HepG2 (cell line): ENCODE data around the gene PROK2. TPM values are rescaled to one million over a fixed set of nuclear protein-coding genes. Genes with fewer than 3 reads are reported as not detected.

ENCODE experiments used
- ATAC-seq: fragments of 200-7000 bp; cut with Tn5 transposase; 3 replicates; pipeline ENCODE4 v1.9.1; 2020; ENCODE audit warnings: mild to moderate bottlenecking, moderate library complexity
- BruUV-seq: library from RNA; stranded (reverse); fragments of 400-500 nt; replicated peaks from 2 replicates; lab custom pipeline; 2021; lab: Mats Ljungman, UMichigan
- CTCF ChIA-PET: fragments of 300-600 bp; formaldehyde crosslinking; extraction: SDS; loops from one replicate; lab custom pipeline; 2021; ENCODE audit warnings: low total read pairs, inconsistent platforms, low intra/inter-chr PET ratio; lab: Yijun Ruan, JAX
- POLR2A ChIA-PET: fragments of 350-600 bp; sonication (Branson Sonifier 250); formaldehyde crosslinking; loops from one replicate; lab custom pipeline; 2020; ENCODE audit warnings: antibody characterized with exemption, inconsistent platforms; lab: Yijun Ruan, JAX
- DNase-seq: peaks from one replicate; pipeline ENCODE4 v3.0.0-alpha.2; 2015; ENCODE audit warnings: low spot score
- FAIRE-seq: peaks from 3 replicates; lab custom pipeline; 2011; peaks lifted over from hg19 to GRCh38; lab: Jason Lieb, UNC
- H2AFZ ChIP-seq: one replicate; pipeline ENCODE4 v1.6.1; 2011; ENCODE audit warnings: low read length, inconsistent platforms
- H3K27ac ChIP-seq: fragments of 300-600 bp; 3 replicates; pipeline ENCODE4 v1.8.0; 2011; ENCODE audit warnings: mixed run types, mild to moderate bottlenecking, mixed read lengths, low read length, inconsistent platforms; ENCODE audit not compliant: insufficient read depth; ENCODE audit errors: extremely low read length
- H3K27me3 ChIP-seq, 2 experiments: fragments of 200-600 bp in 1 of 2; 2 replicates in 1 of 2; 3 replicates in 1 of 2; pipeline versions ENCODE4 v1.6.0 to v1.8.0; 2011; ENCODE audit warnings: low read length in 2 of 2, mild to moderate bottlenecking in 2 of 2, moderate library complexity in 2 of 2, inconsistent platforms in 1 of 2; ENCODE audit not compliant: insufficient read depth in 2 of 2, control insufficient read depth in 1 of 2
- H3K36me3 ChIP-seq, 2 experiments: fragments of 200-600 bp in 1 of 2; replicated peaks in 1 of 2; 2 replicates in 1 of 2; 3 replicates in 1 of 2; pipeline versions ENCODE4 v1.5.1 to v1.8.0; 2011; ENCODE audit warnings: low read length in 2 of 2, inconsistent platforms in 1 of 2; ENCODE audit not compliant: insufficient read depth in 2 of 2, control insufficient read depth in 1 of 2
- H3K4me1 ChIP-seq: 2 replicates; pipeline ENCODE4 v1.5.1; 2012; ENCODE audit warnings: low read length, inconsistent platforms; ENCODE audit not compliant: insufficient read depth
- H3K4me2 ChIP-seq: 2 replicates; pipeline ENCODE4 v1.6.0; 2011; ENCODE audit warnings: low read depth, low read length, inconsistent platforms
- H3K4me3 ChIP-seq, 3 experiments: fragments of 200-600 bp in 1 of 3; sonication (generic), shearing (Covaris generic) in 1 of 3; replicated peaks in 1 of 3; 2 replicates each; pipeline ENCODE4 v1.5.1; 2011 to 2016; ENCODE audit warnings: low read length in 3 of 3, inconsistent platforms in 2 of 3, low read depth in 2 of 3, mild to moderate bottlenecking in 2 of 3, control low read depth in 1 of 3, mixed read lengths in 1 of 3; ENCODE audit not compliant: insufficient read depth in 1 of 3
- H3K79me2 ChIP-seq: one replicate; pipeline ENCODE4 v1.6.1; 2011; ENCODE audit warnings: low read length, inconsistent platforms; ENCODE audit not compliant: insufficient read depth
- H3K9ac ChIP-seq: 2 replicates; pipeline ENCODE4 v1.6.0; 2011; ENCODE audit warnings: mild to moderate bottlenecking, low read depth, low read length, inconsistent platforms; ENCODE audit not compliant: insufficient read depth
- H3K9me3 ChIP-seq: 2 replicates; pipeline ENCODE4 v1.5.1; 2012; ENCODE audit warnings: mild to moderate bottlenecking, low read length
- H4K20me1 ChIP-seq: 2 replicates; pipeline ENCODE4 v1.6.0; 2011; ENCODE audit warnings: inconsistent platforms, mild to moderate bottlenecking, low read length, moderate library complexity; ENCODE audit not compliant: insufficient read depth
- ATF3 ChIP-seq: sonication (generic); formaldehyde crosslinking; IDR thresholded peaks from 2 replicates; pipeline ENCODE4 v1.4.0; 2020; ENCODE audit warnings: missing genetic modification reagents
- BRCA1 ChIP-seq: sonication (generic); formaldehyde crosslinking; IDR thresholded peaks from 2 replicates; pipeline ENCODE4 v1.4.0; 2020; ENCODE audit warnings: missing genetic modification reagents
- CCAR2 ChIP-seq: fragments of 200-400 bp; formaldehyde crosslinking; optimal IDR thresholded peaks from 2 replicates; pipeline ENCODE3; 2018; ENCODE audit warnings: low read depth, mild to moderate bottlenecking, low read length, moderate library complexity
- FLYWCH1 ChIP-seq: sonication (generic); formaldehyde crosslinking; IDR thresholded peaks from 2 replicates; pipeline ENCODE4 v1.8.1; 2023; ENCODE audit warnings: mild to moderate bottlenecking, missing genetic modification reagents
- HES4 ChIP-seq: sonication (generic); formaldehyde crosslinking; IDR thresholded peaks from 2 replicates; pipeline ENCODE4 v1.9.0; 2021; ENCODE audit warnings: mild to moderate bottlenecking, missing genetic modification reagents, borderline replicate concordance
- KLF9 ChIP-seq: IDR thresholded peaks from 2 replicates; pipeline ENCODE4 v1.6.1; 2016; ENCODE audit warnings: low read depth
- NR3C1 ChIP-seq: sonication (generic); formaldehyde crosslinking; IDR thresholded peaks from 2 replicates; pipeline ENCODE4 v1.4.0; 2020; ENCODE audit warnings: missing genetic modification reagents
- RFXANK ChIP-seq: IDR thresholded peaks from 2 replicates; pipeline ENCODE4 v1.6.1; 2016
- SSRP1 ChIP-seq: IDR thresholded peaks from 2 replicates; pipeline ENCODE4 v1.6.1; 2016; ENCODE audit warnings: control low read depth
- TARDBP ChIP-seq: sonication (generic); formaldehyde crosslinking; IDR thresholded peaks from 2 replicates; pipeline ENCODE4 v1.8.0; 2022; ENCODE audit warnings: mild to moderate bottlenecking, missing genetic modification reagents
- ZC3H13 ChIP-seq: sonication (generic); formaldehyde crosslinking; IDR thresholded peaks from 2 replicates; pipeline ENCODE4 v1.8.1; 2023; ENCODE audit warnings: mild to moderate bottlenecking, missing genetic modification reagents, moderate library complexity
- ZNF101 ChIP-seq: sonication (generic); formaldehyde crosslinking; IDR thresholded peaks from 2 replicates; pipeline ENCODE4 v1.4.0; 2020; ENCODE audit warnings: mild to moderate bottlenecking, low read depth, missing genetic modification reagents, borderline replicate concordance
- in situ Hi-C: cut with HindIII; loops from 2 replicates; pipeline ENCODE4 v1.10.0; 2017; ENCODE audit warnings: low pct_unique_long_range_greater_than_20kb; ENCODE audit not compliant: extremely low pct_ligation_motif_present
- intact Hi-C: fragments of 100-400 bp; cut with micrococcal nuclease; formaldehyde crosslinking; loops from one replicate; pipeline ENCODE4 v1.10.0; 2022; ENCODE audit not compliant: unreplicated experiment
- polyA plus RNA-seq, 8 experiments: library from polyadenylated mRNA; depleted of rRNA in 3 of 8; stranded (reverse) in 7 of 8; unstranded in 1 of 8; fragments of >200 nt; fragmentation: Illumina TruSeq in 4 of 8; extraction: Trizol in 4 of 8; gene quantifications; 2 replicates each; pipeline versions ENCODE4 v1.2.1 to v1.2.3, GENCODE V29; 2011 to 2016; ENCODE audit warnings: low read depth in 4 of 8, missing spikeins in 1 of 8, mixed read lengths in 1 of 8; ENCODE audit not compliant: insufficient read depth in 1 of 8
- total RNA-seq, 5 experiments: library from RNA; depleted of rRNA; stranded (reverse); fragments of >200 nt; fragmentation: Illumina TruSeq; extraction: Trizol; gene quantifications; 2 replicates each; pipeline ENCODE4 v1.2.3, GENCODE V29; 2016; ENCODE audit warnings: low read depth in 1 of 5
- TF ChIP-seq, protein P1 (sequence below): sonication (generic); formaldehyde crosslinking; IDR thresholded peaks from 2 replicates; pipeline ENCODE4 v1.4.0; 2020; ENCODE audit warnings: mild to moderate bottlenecking, missing genetic modification reagents
- TF ChIP-seq, protein P2 (sequence below): sonication (generic); formaldehyde crosslinking; IDR thresholded peaks from 2 replicates; pipeline ENCODE4 v1.5.1; 2020; ENCODE audit warnings: mild to moderate bottlenecking, moderate library complexity, missing genetic modification reagents
- TF ChIP-seq, protein P3 (sequence below): sonication (generic); formaldehyde crosslinking; IDR thresholded peaks from 2 replicates; pipeline ENCODE4 v1.4.0; 2020; ENCODE audit warnings: missing genetic modification reagents

PROK2 gene
- total and polyA plus RNA-seq, 2 of the 13 experiments (the other 11 are each of a cell fraction or from before 2014, with no cell fraction given): not detected

- no peaks in the 10 kb centered on the region for H3K9me3 ChIP-seq
- H3K36me3 ChIP-seq: no peaks in the 10 kb centered on the region
- DNase-seq (no peak), FAIRE-seq (no peak), ATAC-seq (no peak)
- H4K20me1 ChIP-seq: no peaks in the 10 kb centered on the region
- intact Hi-C loops: no loop called here
- no peak overlapping the region for H3K27ac ChIP-seq
- in situ Hi-C loops: loop anchor here (5.0 to 25.0 kb wide), 3 partner anchors 133 to 1363 kb away; no protein-coding TSS in a partner anchor
- H3K27me3 ChIP-seq: peaks cover 8 to 55% of the 10 kb centered on the region in 2 experiments; a peak in 4 of 5 replicates
- POLR2A ChIA-PET: no interaction called here
- H3K4me3 ChIP-seq: peak overlapping the region in 1 of 3 experiments; percentile 74; a peak in 1 of 6 replicates
- H3K9ac ChIP-seq: no peak overlapping the region
- no peak overlapping the region for H2AFZ ChIP-seq
- BruUV-seq: no TSS peak
- CTCF ChIA-PET: no interaction called here
- H3K4me1 ChIP-seq: peaks cover 6% of the 10 kb centered on the region; the same call in 1 of the 2 replicates
- H3K4me2 ChIP-seq: peak overlapping the region; percentile 74
- no peaks in the 10 kb centered on the region for H3K79me2 ChIP-seq
- TF ChIP-seq ZC3H13 (CRISPR knock-in tag) (no peak), NR3C1 (CRISPR knock-in tag) (no peak), ZNF101 (CRISPR knock-in tag) (no peak), HES4 (CRISPR knock-in tag) (no peak), RFXANK (CRISPR knock-in tag) (no peak), SSRP1 (no peak), ATF3 (CRISPR knock-in tag) (no peak), TARDBP (CRISPR knock-in tag) (no peak), KLF9 (CRISPR knock-in tag) (no peak), FLYWCH1 (no peak), BRCA1 (CRISPR knock-in tag) (no peak), CCAR2 (no peak)
- TF ChIP-seq, protein P1, sequence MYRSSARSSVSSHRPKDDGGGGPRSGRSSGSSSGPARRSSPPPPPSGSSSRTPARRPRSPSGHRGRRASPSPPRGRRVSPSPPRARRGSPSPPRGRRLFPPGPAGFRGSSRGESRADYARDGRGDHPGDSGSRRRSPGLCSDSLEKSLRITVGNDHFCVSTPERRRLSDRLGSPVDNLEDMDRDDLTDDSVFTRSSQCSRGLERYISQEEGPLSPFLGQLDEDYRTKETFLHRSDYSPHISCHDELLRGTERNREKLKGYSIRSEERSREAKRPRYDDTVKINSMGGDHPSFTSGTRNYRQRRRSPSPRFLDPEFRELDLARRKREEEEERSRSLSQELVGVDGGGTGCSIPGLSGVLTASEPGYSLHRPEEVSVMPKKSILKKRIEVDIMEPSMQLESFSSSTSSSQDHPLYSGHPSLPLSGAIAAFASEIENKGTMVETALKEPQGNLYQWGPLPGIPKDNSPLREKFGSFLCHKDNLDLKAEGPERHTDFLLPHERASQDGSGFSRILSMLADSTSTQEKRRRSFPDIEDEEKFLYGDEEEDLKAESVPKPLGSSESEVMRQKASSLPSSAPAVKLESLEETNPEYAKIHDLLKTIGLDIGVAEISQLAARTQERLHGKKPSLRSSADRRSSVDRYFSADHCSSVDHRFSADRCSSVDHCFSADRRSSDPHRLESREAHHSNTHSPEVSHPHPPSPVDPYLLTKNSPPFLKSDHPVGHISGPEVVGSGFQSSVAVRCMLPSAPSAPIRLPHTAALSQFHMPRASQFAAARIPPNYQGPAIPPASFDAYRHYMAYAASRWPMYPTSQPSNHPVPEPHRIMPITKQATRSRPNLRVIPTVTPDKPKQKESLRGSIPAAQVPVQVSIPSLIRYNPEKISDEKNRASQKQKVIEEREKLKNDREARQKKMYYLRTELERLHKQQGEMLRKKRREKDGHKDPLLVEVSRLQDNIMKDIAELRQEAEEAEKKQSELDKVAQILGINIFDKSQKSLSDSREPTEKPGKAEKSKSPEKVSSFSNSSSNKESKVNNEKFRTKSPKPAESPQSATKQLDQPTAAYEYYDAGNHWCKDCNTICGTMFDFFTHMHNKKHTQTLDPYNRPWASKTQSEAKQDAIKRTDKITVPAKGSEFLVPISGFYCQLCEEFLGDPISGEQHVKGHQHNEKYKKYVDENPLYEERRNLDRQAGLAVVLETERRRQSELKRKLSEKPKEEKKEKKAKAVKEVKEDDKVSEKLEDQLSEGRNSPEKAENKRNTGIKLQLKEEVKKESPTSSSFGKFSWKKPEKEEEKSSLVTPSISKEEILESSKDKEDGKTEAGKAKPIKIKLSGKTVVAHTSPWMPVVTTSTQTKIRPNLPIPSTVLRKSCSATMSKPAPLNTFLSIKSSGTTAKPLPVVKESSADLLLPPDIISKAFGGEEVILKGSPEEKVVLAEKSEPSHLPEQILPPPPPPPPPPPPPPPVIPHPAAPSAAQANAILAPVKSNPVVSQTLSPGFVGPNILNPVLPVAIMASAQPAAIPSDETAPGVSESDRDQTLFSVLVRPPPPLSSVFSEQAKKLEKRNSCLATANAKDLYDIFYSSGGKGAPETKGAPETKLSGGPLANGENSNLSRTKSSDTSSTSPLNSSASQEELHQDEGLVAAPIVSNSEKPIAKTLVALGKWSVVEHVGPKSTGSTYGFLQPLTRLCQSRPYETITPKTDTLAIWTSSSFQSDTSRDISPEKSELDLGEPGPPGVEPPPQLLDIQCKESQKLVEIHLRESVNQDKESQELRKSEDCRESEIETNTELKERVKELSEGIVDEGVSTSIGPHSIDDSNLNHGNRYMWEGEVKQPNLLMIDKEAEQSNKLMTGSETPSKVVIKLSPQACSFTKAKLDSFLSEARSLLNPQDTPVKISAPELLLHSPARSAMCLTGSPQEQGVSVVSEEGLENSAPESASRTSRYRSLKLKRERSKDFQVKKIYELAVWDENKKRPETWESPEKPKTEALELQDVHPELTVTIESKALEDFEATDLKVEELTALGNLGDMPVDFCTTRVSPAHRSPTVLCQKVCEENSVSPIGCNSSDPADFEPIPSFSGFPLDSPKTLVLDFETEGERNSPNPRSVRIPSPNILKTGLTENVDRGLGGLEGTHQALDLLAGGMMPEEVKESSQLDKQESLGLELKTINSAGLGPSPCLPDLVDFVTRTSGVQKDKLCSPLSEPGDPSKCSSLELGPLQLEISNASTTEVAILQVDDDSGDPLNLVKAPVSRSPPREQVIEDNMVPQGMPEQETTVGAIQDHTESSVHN: no peak
- TF ChIP-seq, protein P2, sequence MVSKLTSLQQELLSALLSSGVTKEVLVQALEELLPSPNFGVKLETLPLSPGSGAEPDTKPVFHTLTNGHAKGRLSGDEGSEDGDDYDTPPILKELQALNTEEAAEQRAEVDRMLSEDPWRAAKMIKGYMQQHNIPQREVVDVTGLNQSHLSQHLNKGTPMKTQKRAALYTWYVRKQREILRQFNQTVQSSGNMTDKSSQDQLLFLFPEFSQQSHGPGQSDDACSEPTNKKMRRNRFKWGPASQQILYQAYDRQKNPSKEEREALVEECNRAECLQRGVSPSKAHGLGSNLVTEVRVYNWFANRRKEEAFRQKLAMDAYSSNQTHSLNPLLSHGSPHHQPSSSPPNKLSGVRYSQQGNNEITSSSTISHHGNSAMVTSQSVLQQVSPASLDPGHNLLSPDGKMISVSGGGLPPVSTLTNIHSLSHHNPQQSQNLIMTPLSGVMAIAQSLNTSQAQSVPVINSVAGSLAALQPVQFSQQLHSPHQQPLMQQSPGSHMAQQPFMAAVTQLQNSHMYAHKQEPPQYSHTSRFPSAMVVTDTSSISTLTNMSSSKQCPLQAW (CRISPR knock-in tag): no peak
- TF ChIP-seq, protein P3, sequence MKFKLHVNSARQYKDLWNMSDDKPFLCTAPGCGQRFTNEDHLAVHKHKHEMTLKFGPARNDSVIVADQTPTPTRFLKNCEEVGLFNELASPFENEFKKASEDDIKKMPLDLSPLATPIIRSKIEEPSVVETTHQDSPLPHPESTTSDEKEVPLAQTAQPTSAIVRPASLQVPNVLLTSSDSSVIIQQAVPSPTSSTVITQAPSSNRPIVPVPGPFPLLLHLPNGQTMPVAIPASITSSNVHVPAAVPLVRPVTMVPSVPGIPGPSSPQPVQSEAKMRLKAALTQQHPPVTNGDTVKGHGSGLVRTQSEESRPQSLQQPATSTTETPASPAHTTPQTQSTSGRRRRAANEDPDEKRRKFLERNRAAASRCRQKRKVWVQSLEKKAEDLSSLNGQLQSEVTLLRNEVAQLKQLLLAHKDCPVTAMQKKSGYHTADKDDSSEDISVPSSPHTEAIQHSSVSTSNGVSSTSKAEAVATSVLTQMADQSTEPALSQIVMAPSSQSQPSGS (CRISPR knock-in tag): no peak
Measured at GRCh38 chr3:71724171-71724453, 60.8 kb downstream of the PROK2 start.
